T-helper 1 cell treated with Interleukin-12 subunit alpha and Interleukin-12 subunit beta and Interleukin-4 antibody, amounts not matched to agents 30 ng/mL and 1 ng/mL, for 36 hours (primary cell): Measurements from ENCODE around the gene AKAP10. TPM values are rescaled to one million over a fixed set of nuclear protein-coding genes. Genes with fewer than 3 reads are reported as not detected.
"Not testable (repeated sequence)": the region's sequence is repeated elsewhere in the genome, so short reads cannot be mapped to it uniquely, and the experiment has no call there.

Source experiments
- intact Hi-C: fragments of 100-400 bp; cut with micrococcal nuclease; formaldehyde crosslinking; loops from one replicate; pipeline ENCODE4 v1.15.1; 2024
- total RNA-seq: library from RNA; stranded (reverse); gene quantifications from 2 replicates; pipeline ENCODE4 v1.2.3, GENCODE V29; 2022

The AKAP10 gene
- total RNA-seq: 42.6 and 43.8 TPM in 2 replicates

GRCh38 chr17:19977293-19978208 is at the start of gene AKAP10:
AKAP10 (minus strand) TSS chr17:19977828; CDS start chr17:19977679, 149 bp downstream.
- intact Hi-C loops: loop anchor here (1.0 to 5.0 kb wide), 9 partner anchors 32 to 1235 kb away; partner anchors contain the start of genes B9D1, MAPK7, SPECC1 and TMEM11

- intact Hi-C loops: no loop called here
Measured at GRCh38 chr17:20026960-20027359, 49.3 kb upstream of the AKAP10 start.

GRCh38 chr17:20022701-20023100 is 45.1 kb upstream of the AKAP10 start:
- intact Hi-C loops: no loop called here

GRCh38 chr17:20016475-20016992 is 38.9 kb upstream of the AKAP10 start:
- intact Hi-C loops: not testable (repeated sequence)

GRCh38 chr17:20012017-20012536 is 34.4 kb upstream of the AKAP10 start:
- intact Hi-C loops: no loop called here

GRCh38 chr17:20010936-20011335 is 33.3 kb upstream of the AKAP10 start:
- intact Hi-C loops: no loop called here

GRCh38 chr17:20010099-20010863 is 32.7 kb upstream of the AKAP10 start:
- intact Hi-C loops: no loop called here

GRCh38 chr17:20009302-20010098 is 31.9 kb upstream of the AKAP10 start, which contains the start of gene SPECC1:
SPECC1 (plus strand) TSS chr17:20009359; CDS start chr17:20096652, 87,293 bp downstream.
- intact Hi-C loops: loop anchor here (1.0 to 5.0 kb wide), 4 partner anchors 17 to 647 kb away; partner anchors contain the start of genes AKAP10, B9D1 and ULK2

- intact Hi-C loops: loop anchor here (1.0 to 5.0 kb wide), 4 partner anchors 17 to 647 kb away; partner anchors contain the start of genes AKAP10, B9D1 and ULK2
Measured at GRCh38 chr17:20009052-20009301, 31.3 kb upstream of the AKAP10 start.

GRCh38 chr17:20008242-20009051 is 30.8 kb upstream of the AKAP10 start:
- intact Hi-C loops: loop anchor here (1.0 to 5.0 kb wide), 4 partner anchors 16 to 646 kb away; partner anchors contain the start of genes AKAP10, B9D1 and ULK2

- intact Hi-C loops: no loop called here
Measured at GRCh38 chr17:19996502-19996901, 18.9 kb upstream of the AKAP10 start.

- intact Hi-C loops: no loop called here
Measured at GRCh38 chr17:19996086-19996485, 18.5 kb upstream of the AKAP10 start.

GRCh38 chr17:19992803-19993713 is 15.4 kb upstream of the AKAP10 start:
- intact Hi-C loops: loop anchor here (1.0 kb wide), 3 partner anchors 16 to 233 kb away; partner anchors contain the start of gene SPECC1

- intact Hi-C loops: no loop called here
Measured at GRCh38 chr17:19991252-19991885, 13.7 kb upstream of the AKAP10 start.

- intact Hi-C loops: no loop called here
Measured at GRCh38 chr17:19987897-19988296, 10.3 kb upstream of the AKAP10 start.

GRCh38 chr17:19986941-19987861 is 9.6 kb upstream of the AKAP10 start:
- intact Hi-C loops: no loop called here
